T-cell (primary cell): ENCODE results near the gene ENTHD1. TPM values are rescaled to one million over a fixed set of nuclear protein-coding genes. Genes with fewer than 3 reads are reported as not detected.
A peak's percentile ranks its signal among the peaks of the same experiment; 100 is the strongest.
"Not testable (repeated sequence)": the region's sequence is repeated elsewhere in the genome, so short reads cannot be mapped to it uniquely, and the experiment has no call there.

Experiments used
- ATAC-seq, 4 experiments: fragments of 200-7000 bp in 3 of 4; fragments of 150-1000 bp in 1 of 4; cut with Tn5 transposase; replicated peaks in 1 of 4; 1 replicate in 3 of 4; 2 replicates in 1 of 4; pipeline ENCODE4 v1.10.0; 2021; ENCODE audit warnings: moderate library complexity in 3 of 4, mild to moderate bottlenecking in 2 of 4, moderate number of reproducible peaks in 1 of 4
- CTCF ChIA-PET, 2 donors: fragments of 300-600 bp; sonication (Branson Sonifier 250); formaldehyde crosslinking; loops; one replicate each; lab custom pipeline; 2022; ENCODE audit warnings: antibody characterized with exemption in 2 of 2; lab: Charles Lee
- POLR2A ChIA-PET, 2 donors: fragments of 300-600 bp; sonication (Branson Sonifier 250); formaldehyde crosslinking; loops; one replicate each; lab custom pipeline; 2022; ENCODE audit warnings: antibody characterized with exemption in 2 of 2; lab: Charles Lee
- DNase-seq, 35 experiments: peaks; one replicate each; pipeline versions ENCODE4 v3.0.0 to v3.0.0-alpha.2; 2013 to 2023
- H3K27ac ChIP-seq: one replicate; pipeline ENCODE4 v1.5.1; 2013; ENCODE audit warnings: low read length
- H3K27me3 ChIP-seq, 2 experiments: replicated peaks in 1 of 2; 1 replicate in 1 of 2; 2 replicates in 1 of 2; pipeline versions ENCODE4 v1.6.1 to v1.7.0; 2013; ENCODE audit warnings: low read length in 1 of 2, mixed read lengths in 1 of 2; ENCODE audit not compliant: control insufficient read depth in 2 of 2, insufficient read depth in 2 of 2; ENCODE audit errors: extremely low read depth in 1 of 2
- H3K36me3 ChIP-seq, 2 donors: 1 replicate in 1 of 2; 2 replicates in 1 of 2; pipeline versions ENCODE4 v1.6.1 to v1.7.0; 2013; ENCODE audit warnings: low read length in 1 of 2; ENCODE audit not compliant: control insufficient read depth in 2 of 2, insufficient read depth in 1 of 2; ENCODE audit errors: extremely low read depth in 1 of 2
- H3K4me1 ChIP-seq, 2 experiments: 1 replicate in 1 of 2; 2 replicates in 1 of 2; pipeline versions ENCODE4 v1.6.1 to v1.7.0; 2013; ENCODE audit warnings: low read length in 2 of 2, mixed read lengths in 1 of 2; ENCODE audit not compliant: insufficient read depth in 2 of 2, control insufficient read depth in 1 of 2; ENCODE audit errors: extremely low read depth in 1 of 2
- H3K4me3 ChIP-seq, 2 donors: 1 replicate in 1 of 2; 2 replicates in 1 of 2; pipeline versions ENCODE4 v1.5.1 to v1.7.0; 2013; ENCODE audit warnings: mild to moderate bottlenecking in 2 of 2, low read length in 1 of 2, moderate library complexity in 1 of 2; ENCODE audit not compliant: control insufficient read depth in 1 of 2; ENCODE audit errors: extremely low read depth in 1 of 2
- H3K9me3 ChIP-seq: 2 replicates; pipeline ENCODE4 v1.7.0; 2013
- H3K27ac Mint-ChIP-seq, 2 donors: one replicate each; pipeline ENCODE4 v1.8.0; 2020 to 2021; ENCODE audit warnings: mild to moderate bottlenecking in 2 of 2, mixed read lengths in 2 of 2
- H3K27me3 Mint-ChIP-seq, 2 donors: one replicate each; pipeline ENCODE4 v1.8.0; 2021 to 2022; ENCODE audit warnings: mixed read lengths in 2 of 2
- H3K36me3 Mint-ChIP-seq: one replicate; pipeline ENCODE4 v1.8.0; 2021; ENCODE audit warnings: mixed read lengths
- H3K4me1 Mint-ChIP-seq, 3 donors: one replicate each; pipeline ENCODE4 v1.8.0; 2020 to 2022; ENCODE audit warnings: mixed read lengths in 3 of 3, mild to moderate bottlenecking in 1 of 3
- H3K4me3 Mint-ChIP-seq, 3 donors: one replicate each; pipeline ENCODE4 v1.8.0; 2020 to 2022; ENCODE audit warnings: mild to moderate bottlenecking in 3 of 3, mixed read lengths in 3 of 3, moderate library complexity in 3 of 3
- H3K9me3 Mint-ChIP-seq, 3 donors: one replicate each; pipeline ENCODE4 v1.8.0; 2020 to 2022; ENCODE audit warnings: mixed read lengths in 3 of 3
- WGBS: methylation state at CpG from one replicate; pipeline ENCODE4 v1.1.5; 2013; ENCODE audit warnings: missing lambda C conversion rate; ENCODE audit not compliant: insufficient coverage; 5-methylcytosine and 5-hydroxymethylcytosine counted together
- total RNA-seq, 35 experiments: library from RNA in 6 of 35; stranded (reverse) in 6 of 35; fragments of 120-200 nt in 1 of 35; gene quantifications; one replicate each; pipeline versions ENCODE4 v1.2.1 to v1.2.4 and lab custom pipeline; 2013 to 2026

Gene ENTHD1
- total RNA-seq, 5 donors from 2014 or later (not counting 1 experiment from before 2014, with no cell fraction given): 0.13 to 0.36 (median 0.20) TPM

DNA sequence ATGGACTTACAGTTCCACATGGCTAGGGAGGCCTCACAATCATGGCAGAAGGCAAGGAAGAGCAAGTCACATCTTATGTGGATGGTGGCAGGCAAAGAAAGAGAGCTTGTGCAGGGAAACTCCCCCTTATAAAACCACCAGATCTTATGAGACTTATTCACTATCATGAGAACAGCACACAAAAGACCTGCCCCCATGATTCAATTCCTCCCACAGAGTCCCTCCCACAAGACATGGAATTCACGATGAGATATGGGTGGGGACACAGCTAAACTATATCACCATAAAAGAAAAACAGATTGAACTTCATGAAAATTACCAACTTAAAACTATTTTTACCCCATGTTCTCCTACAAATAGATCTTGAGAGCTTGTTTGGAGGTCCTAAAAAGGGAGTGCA, 19.6 kb downstream of the ENTHD1 start:
- no peak overlapping the region for H3K27ac ChIP-seq
- ChIA-PET CTCF (interaction anchor here in 1 of 2 donors (0.5 to 1.5 kb wide), 2 partner anchors 18 to 171 kb away, joined by 3 read pairs; no protein-coding TSS in a partner anchor), POLR2A (no interaction called here)
- ATAC-seq (no peak), DNase-seq (no peak)
- Mint-ChIP-seq H3K9me3 (no peaks in the 10 kb centered on the region), H3K4me3 (no peak overlapping the region), H3K4me1 (peaks cover 0 to 11% (median 0%) of the 10 kb centered on the region in 3 donors), H3K27me3 (no peaks in the 10 kb centered on the region), H3K27ac (no peak overlapping the region), H3K36me3 (no peaks in the 10 kb centered on the region)
- H3K36me3 ChIP-seq: no peaks in the 10 kb centered on the region
- H3K27me3 ChIP-seq: no peaks in the 10 kb centered on the region
- no CpG with 5 or more reads among the region's 1 CpG for WGBS
- no peaks in the 10 kb centered on the region for H3K9me3 ChIP-seq
- no peaks in the 10 kb centered on the region for H3K4me1 ChIP-seq
- H3K4me3 ChIP-seq: no peak overlapping the region

DNA sequence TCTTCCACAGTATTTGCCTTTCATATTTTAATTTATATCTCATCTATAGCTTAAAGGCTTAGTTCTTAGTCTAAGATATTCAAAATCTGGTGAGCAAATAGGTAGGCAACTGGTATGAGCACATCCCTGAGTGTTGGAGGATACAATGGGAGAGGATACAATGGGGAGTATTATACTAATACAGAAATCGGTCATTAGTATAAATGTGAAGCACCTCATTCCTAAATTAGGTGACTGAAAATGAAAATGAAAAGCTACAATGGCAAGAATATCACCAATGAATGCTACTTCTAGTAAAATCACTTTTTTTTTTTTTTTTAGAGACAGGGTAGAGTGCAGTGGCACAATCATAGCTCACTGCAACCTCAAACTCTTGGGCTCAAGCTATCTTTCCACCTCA, 21.0 kb downstream of the ENTHD1 start:
- ChIA-PET CTCF (interaction anchor here in 1 of 2 donors (0.7 to 1.5 kb wide), 2 partner anchors 19 to 78 kb away, joined by 3 read pairs; no protein-coding TSS in a partner anchor), POLR2A (interaction anchor here in 1 of 2 donors (0.7 kb wide), 2 partner anchors 9 to 273 kb away, joined by 3 read pairs; no protein-coding TSS in a partner anchor)
- Histone ChIP-seq H3K27me3 (no peaks in the 10 kb centered on the region), H3K4me1 (no peaks in the 10 kb centered on the region), H3K27ac (no peak overlapping the region), H3K4me3 (no peak overlapping the region), H3K36me3 (no peaks in the 10 kb centered on the region), H3K9me3 (no peaks in the 10 kb centered on the region)
- Mint-ChIP-seq H3K9me3 (no peaks in the 10 kb centered on the region), H3K27ac (no peak overlapping the region), H3K4me1 (peaks cover 0 to 6% (median 1%) of the 10 kb centered on the region in 3 donors), H3K4me3 (no peak overlapping the region), H3K27me3 (no peaks in the 10 kb centered on the region), H3K36me3 (no peaks in the 10 kb centered on the region)
- WGBS: no CpG with 5 or more reads among the region's 1 CpG
- DNase-seq (no peak), ATAC-seq (no peak)

DNA sequence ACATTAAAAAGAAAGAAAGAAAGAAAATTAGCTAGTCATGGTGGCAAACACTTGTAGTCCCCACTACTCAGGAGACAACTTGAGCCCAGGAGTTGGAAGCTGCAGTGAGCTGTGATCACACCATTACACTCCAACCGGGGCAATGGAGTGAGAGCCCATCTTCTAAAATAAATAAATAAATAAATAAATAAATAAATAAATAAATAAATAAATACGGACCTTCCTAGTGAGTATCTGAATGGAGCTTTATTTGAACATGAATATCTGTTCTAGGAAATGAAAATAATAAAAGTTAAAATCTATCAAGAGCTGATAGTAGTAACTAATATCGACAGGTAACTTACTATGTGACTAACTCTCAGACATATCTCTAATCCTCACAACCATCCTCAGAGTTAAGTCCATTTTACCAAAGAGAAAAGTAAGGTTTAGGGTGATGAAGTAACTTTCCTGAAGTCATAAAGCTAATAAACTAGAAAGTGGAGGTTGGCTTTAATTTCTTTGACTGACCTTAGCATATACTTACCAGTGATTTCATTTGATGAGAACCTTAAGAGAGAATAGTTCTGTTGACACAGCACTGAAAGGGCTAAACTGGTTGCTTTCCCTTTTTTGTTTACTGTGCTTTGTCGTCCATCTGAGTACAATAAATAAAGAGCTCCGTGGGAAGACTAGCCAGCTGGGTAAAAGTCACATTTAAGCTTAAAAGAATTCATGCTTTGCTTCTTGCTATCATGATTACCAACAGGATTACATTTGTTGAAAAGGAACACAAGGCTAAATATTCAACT, 22.4 kb downstream of the ENTHD1 start:
- Mint-ChIP-seq H3K4me1 (peaks cover 0 to 9% (median 0%) of the 10 kb centered on the region in 3 donors), H3K4me3 (no peak overlapping the region), H3K27ac (no peak overlapping the region), H3K27me3 (no peaks in the 10 kb centered on the region), H3K9me3 (no peaks in the 10 kb centered on the region), H3K36me3 (no peaks in the 10 kb centered on the region)
- no peak for DNase-seq
- POLR2A ChIA-PET: no interaction called here
- WGBS: no CpG with 5 or more reads among the region's 5 CpGs
- H3K27me3 ChIP-seq: no peaks in the 10 kb centered on the region
- H3K4me1 ChIP-seq: no peaks in the 10 kb centered on the region
- no peaks in the 10 kb centered on the region for H3K9me3 ChIP-seq
- H3K27ac ChIP-seq: no peak overlapping the region
- H3K36me3 ChIP-seq: no peaks in the 10 kb centered on the region
- no peak overlapping the region for H3K4me3 ChIP-seq
- ATAC-seq: no peak
- CTCF ChIA-PET: interaction anchor here (0.6 to 0.9 kb wide), 3 partner anchors 16 to 53 kb away, joined by 3 to 5 read pairs (median 3); no protein-coding TSS in a partner anchor

DNA sequence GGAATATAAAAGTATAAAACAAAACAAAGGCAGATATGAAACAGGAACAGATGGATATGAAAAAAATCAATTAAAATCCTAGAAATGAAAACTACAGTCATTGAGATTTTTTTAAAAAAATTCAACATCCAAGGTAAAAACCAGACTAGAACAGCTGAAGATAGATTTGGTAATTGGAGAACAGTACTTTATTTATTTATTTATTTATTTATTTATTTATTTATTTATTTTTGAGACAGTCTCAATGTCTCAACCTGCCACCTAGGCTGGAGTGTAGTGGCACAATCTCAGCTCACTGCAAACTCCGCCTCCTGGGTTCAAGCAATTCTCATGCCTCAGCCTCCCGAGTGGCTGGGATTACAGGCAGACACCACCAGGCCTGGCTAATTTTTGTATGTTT, 23.8 kb downstream of the ENTHD1 start:
- H3K27me3 Mint-ChIP-seq, H3K36me3 ChIP-seq, H3K36me3 Mint-ChIP-seq, H3K4me3 ChIP-seq, H3K27me3 ChIP-seq, CTCF ChIA-PET, ATAC-seq, H3K4me1 ChIP-seq, POLR2A ChIA-PET, H3K9me3 ChIP-seq, DNase-seq, H3K27ac ChIP-seq, H3K9me3 Mint-ChIP-seq, H3K27ac Mint-ChIP-seq, H3K4me3 Mint-ChIP-seq: not testable (repeated sequence)
- WGBS: 90% methylated on average over 2 of the region's 2 CpGs
- H3K4me1 Mint-ChIP-seq: peaks cover 0 to 12% (median 0%) of the 10 kb centered on the region in 3 donors

DNA sequence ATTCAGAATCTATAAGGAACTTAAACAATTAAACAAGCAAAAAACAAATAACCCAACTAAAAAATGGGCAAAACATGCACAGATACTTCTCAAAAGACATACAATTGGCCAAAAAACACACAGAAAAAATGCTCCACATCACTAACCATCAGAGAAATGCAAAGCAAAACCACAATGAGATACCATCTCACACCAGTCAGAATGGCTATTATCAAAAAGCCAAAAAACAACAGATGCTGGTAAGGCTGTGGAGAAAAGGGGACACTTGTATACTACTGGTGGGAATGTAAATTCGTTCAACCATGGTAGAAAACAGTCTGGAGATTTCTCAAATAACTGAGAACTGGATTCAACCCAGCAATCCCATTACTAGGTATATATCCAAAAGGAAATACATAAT, 24.8 kb downstream of the ENTHD1 start:
- WGBS: no CpG with 5 or more reads among the region's 1 CpG
- H3K27ac ChIP-seq: no peak overlapping the region

DNA sequence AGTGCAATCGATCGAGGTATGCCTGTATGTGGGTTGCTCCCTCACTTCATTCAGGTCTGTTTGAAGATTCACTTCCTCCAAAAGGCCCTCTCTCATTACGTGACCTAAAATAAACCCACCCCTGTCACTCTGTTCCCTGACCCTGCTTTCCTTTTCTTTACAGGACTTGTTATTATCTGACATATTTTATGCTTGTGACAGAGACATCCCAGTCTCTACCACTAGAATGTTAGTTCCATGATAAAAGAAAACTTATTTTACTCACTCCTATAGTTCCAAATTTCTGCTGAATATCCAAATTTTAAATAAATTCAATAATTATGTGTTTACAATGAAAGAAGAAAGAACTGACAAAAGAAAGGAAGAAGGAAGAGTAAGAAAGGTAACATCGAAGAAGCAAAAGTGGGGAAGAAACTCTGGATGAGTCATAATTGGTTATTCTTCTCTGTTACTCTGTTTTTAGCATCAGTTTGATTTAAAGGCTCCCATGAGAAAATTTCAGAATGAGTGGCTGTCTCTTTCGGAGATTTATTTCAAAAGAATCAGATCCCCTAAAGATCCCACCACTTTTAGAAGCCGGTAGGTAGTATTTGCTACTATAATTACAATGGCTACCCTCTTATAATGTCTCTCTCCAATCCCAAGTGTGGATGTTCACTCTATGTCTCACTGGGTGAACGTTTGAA, 33.5 kb downstream of the ENTHD1 start:
- ATAC-seq (peak in 3 of 4 experiments; percentile 50 to 64 (median 60)), DNase-seq (peak in 1 of 35 experiments; percentile 18)
- Mint-ChIP-seq H3K27ac (peak overlapping the region; percentile 62 to 74), H3K9me3 (no peaks in the 10 kb centered on the region), H3K36me3 (no peaks in the 10 kb centered on the region), H3K4me1 (peaks cover 18 to 22% (median 19%) of the 10 kb centered on the region in 3 donors), H3K4me3 (peak overlapping the region in 2 of 3 donors; percentile 38 to 58), H3K27me3 (no peaks in the 10 kb centered on the region)
- POLR2A ChIA-PET: no interaction called here
- Histone ChIP-seq H3K36me3 (no peaks in the 10 kb centered on the region), H3K4me3 (no peak overlapping the region), H3K27ac (no peak overlapping the region), H3K4me1 (peaks cover 0 to 3% of the 10 kb centered on the region in 2 experiments), H3K27me3 (no peaks in the 10 kb centered on the region), H3K9me3 (no peaks in the 10 kb centered on the region)
- WGBS: 0% methylated on average over 1 of the region's 7 CpGs
- CTCF ChIA-PET: no interaction called here

More for the DNA sequence above, 24.8 kb downstream of the ENTHD1 start:
- H3K4me3 Mint-ChIP-seq: no peak overlapping the region
- DNase-seq (no peak), ATAC-seq (no peak)
- Histone ChIP-seq H3K4me3 (no peak overlapping the region), H3K4me1 (no peaks in the 10 kb centered on the region), H3K9me3 (no peaks in the 10 kb centered on the region), H3K27me3 (no peaks in the 10 kb centered on the region), H3K36me3 (no peaks in the 10 kb centered on the region)
- no peak overlapping the region for H3K27ac Mint-ChIP-seq
- H3K27me3 Mint-ChIP-seq: no peaks in the 10 kb centered on the region
- ChIA-PET POLR2A (interaction anchor here in 1 of 2 donors (0.7 kb wide), 1 partner anchor 9 kb away, joined by 6 read pairs; no protein-coding TSS in a partner anchor), CTCF (no interaction called here)
- H3K36me3 Mint-ChIP-seq: no peaks in the 10 kb centered on the region
- no peaks in the 10 kb centered on the region for H3K9me3 Mint-ChIP-seq
- H3K4me1 Mint-ChIP-seq: peaks cover 0 to 12% (median 0%) of the 10 kb centered on the region in 3 donors
